GM19372 (cell line): Measurements from ENCODE around the gene MAP2K5.
A peak's percentile ranks its signal among the peaks of the same experiment; 100 is the strongest.

Source experiments
- ATAC-seq: cut with Tn5 transposase; IDR thresholded peaks from one replicate; pipeline ENCODE4 v1.9.1; 2021; ENCODE audit warnings: mild to moderate bottlenecking, low read depth, moderate library complexity; ENCODE audit not compliant: unreplicated experiment

The MAP2K5 gene

DNA sequence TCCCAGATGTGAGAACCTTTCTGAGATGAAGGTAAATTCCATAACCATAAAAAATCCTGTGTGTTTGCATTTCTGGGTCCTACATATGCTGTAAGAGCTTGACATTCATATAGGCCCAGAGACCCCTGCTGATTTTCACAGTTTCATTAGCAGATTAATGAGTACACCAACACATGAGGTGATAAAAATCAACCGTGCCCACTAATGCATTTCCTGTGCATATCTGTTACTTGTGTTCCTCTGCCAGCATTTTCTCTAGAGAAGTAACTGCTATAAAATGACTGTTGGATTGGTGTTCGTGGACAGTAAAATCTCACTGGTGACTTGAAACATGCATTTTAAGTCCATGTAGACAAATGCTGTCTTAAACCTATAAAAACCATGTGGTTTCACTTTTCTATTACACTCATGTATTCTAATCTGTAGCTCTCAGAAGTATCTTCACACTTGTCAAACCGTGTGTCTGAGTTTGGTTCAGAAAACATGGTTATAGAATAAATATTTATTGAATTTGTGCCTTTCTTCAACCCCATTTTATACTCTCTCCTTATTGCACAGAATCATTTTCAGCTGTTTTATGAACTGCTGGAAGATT is 14.6 kb downstream of the MAP2K5 start:
- no peak for ATAC-seq

DNA sequence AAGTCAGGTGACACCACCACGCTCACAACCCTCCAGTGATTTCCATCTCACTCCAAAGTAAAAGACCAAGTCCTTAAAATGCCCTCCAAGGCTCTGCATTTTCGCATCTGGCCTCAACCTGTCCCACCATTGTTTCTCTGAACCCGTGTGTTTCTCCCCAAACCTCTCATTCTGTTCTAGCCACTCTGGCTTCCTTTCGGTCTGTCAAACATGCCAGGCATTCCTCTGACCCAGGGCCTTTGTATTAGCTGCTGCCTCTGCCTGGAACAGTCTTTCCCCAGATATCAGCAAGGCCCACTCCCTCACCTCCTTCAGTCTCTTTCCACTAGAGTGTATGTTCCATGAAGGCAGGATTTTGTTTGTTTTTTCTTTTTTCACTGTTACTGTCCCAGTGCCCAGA is 16.0 kb downstream of the MAP2K5 start:
- no peak for ATAC-seq

DNA sequence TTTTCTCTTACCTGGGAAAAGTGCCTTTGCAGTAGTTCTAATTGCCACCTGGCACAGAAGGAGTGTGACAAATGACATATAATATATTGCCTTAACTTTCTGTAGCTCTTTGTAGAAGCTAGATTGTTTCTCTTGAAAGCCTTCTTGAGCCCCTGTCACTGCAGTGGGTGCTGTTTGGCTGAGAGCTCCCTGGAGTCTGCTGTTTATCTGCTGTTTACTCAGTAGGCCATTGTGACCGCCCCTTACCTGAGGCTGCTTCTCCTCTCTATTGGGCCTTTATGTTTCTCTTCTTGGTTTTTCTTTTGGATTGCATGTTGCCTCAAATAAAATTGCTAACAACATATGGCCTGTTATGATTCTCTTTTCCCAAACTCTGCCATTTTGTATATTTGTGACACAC is 16.7 kb downstream of the MAP2K5 start:
- ATAC-seq: no peak

DNA sequence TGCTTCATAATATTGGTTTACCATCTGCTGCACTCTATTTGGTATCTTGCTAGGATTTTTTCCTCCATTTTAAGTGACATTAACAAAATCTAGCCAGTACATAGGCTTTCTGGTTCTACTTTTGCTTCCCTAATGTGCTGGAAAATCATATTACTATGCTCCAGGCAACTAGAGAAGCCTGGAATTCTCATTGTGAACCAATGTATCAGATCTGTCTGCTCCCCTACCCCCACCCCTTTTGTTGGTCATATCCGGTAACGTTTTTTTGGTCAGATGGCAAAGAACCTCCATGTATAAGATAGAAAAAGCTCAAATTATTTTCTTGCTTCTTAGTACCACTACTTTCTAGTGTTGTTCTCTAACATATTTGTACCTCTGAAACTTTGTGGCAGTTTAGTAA is 17.1 kb downstream of the MAP2K5 start:
- no peak for ATAC-seq

DNA sequence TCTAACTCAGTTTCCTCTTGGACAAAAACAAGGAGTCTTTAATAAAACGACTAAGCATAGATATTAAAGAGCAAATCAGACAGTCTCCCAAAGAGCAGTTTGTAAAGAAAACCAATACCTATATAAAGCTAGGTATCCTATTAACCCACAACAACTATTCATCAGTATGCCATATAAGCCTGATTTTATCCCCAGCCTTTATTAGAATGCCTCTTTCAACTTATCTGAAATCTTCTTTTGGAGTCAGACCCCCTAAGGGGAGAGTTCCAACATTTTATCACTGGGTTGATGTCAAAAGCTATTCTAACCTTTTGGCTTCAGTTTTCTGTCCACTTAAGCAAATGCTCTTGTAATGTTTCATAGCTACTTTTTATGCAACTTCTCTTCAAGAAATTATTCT is 17.8 kb downstream of the MAP2K5 start:
- no peak for ATAC-seq

DNA sequence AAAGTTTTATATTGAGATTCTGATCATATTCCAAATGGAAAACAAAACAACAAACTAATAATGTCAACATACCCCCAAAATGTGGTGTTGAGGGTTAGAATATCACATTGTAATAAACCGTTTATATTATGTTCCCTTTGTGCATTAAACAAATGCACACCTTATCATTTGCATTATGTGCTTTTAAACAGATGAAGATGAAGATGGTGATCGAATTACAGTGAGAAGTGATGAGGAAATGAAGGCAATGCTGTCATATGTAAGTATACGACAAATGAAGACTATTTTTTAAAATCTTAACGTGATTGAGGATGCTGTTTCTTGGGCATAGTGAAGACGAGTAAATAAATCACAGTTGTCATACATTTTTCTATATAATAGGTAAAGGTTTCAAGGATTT is 20.6 kb downstream of the MAP2K5 start:
- ATAC-seq: no peak

DNA sequence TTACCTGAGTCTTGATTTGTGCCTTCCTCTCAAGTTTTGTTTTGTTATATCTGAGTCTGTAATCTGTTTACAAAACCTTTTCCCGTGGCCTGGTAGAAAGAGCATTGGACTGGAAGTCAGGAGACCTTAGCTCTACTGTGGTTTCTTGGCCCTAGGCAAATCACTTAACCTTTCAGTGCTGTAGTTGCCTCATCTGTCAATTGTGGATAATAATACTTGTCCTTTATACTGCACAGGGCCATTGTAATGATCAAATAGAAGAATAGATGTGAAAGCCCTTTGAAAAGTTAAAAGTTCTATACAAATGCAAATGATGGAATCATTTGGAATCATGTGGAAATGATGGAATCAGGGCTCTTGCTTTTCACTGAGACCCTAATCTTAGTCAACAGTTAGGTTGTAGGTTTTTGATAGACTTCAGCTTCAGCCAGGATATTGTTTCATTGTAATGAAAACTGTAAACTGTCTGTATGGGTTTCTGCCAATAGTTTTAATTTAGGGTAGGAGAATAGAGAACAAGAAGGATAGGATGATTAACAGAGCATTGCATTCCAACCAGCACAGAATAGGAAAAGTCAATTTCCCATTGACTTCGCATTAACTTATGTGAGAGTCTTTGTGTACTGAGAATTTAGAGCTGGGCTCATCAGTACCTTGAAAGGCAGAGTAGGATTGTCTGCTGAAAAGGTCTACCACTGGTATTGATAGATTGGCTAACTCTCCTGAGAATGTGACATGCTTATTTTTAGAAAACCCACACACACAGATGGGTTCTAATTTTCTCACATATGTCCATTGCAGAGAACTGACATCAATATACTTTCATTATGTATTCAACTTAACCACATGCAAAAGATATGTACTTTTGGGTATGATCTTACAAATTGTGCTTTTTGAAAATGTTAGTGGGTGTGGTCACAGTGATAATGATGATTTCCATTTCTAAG is 21.8 kb downstream of the MAP2K5 start:
- peak; percentile 85 for ATAC-seq

DNA sequence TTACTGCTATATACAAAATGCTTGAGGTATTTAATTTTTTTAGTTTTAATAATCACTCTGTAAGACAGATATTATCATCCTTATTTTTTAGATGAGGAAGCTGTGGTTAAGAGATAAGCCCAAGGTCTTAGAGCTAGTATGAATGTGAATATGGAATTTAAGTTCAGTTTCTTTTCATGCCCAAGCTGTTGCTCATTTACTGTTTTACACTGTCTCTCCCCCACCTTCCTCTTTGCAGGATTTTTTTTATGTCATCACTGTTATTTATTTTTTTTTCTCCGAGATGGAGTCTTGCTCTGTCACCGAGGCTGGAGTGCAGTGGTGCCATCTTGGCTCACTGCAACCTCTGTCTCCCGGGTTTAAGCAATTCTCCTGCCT is 22.5 kb downstream of the MAP2K5 start:
- peak; percentile 28 for ATAC-seq

DNA sequence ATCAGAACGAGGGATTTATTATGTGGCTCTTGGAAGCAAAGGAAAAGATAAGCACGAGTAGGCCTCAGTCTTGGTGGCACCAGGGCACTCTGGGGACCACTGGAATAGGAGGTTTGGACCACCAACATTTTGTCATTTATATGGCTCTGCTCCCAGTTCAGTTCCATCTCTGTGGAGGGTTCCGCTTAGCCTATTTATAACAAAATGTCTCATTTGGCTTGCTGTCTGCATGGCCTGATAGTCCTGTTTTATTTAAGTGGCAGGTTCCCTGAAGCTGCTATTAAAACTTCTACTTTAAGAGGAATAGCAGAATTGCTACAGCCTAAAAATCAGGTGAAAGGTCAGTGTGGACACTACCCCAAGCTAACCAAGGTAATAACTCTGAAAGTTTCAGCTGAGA is 27.2 kb downstream of the MAP2K5 start:
- no peak for ATAC-seq

DNA sequence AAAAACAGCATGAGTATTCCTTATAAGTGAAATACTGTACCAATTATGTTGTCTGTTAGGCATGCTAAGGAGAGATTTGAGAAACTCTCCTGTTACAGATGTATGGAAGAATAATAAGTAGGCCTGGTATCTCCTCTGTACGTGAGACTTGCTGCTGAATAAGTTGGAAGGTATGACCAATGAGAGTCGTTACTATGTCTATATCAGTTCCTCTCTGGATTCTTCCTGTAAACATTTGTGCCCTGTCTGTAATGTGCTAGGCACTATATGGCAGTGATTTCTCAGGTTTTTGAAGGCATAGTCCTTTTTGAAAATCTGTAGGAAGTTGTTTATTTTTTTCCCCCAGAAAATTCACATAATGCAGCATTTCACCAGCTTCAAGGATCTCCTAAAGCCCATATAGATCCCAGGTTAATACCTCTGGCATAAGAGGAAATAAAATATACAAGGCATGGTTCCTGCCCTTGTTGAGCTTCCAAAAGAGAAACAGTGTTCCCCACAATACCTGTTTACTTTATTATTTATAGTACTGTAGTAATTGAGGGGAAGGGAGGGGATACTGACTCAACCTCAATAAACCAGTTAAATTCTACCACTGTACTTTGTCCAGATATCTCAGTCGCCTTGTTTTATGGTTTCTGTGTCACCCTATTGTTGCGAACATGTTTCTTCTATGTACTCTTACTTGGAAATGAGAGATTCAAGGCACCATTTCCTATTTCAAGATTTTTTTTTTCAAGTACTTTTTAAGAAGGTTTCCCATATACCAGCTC is 28.6 kb downstream of the MAP2K5 start:
- no peak for ATAC-seq

DNA sequence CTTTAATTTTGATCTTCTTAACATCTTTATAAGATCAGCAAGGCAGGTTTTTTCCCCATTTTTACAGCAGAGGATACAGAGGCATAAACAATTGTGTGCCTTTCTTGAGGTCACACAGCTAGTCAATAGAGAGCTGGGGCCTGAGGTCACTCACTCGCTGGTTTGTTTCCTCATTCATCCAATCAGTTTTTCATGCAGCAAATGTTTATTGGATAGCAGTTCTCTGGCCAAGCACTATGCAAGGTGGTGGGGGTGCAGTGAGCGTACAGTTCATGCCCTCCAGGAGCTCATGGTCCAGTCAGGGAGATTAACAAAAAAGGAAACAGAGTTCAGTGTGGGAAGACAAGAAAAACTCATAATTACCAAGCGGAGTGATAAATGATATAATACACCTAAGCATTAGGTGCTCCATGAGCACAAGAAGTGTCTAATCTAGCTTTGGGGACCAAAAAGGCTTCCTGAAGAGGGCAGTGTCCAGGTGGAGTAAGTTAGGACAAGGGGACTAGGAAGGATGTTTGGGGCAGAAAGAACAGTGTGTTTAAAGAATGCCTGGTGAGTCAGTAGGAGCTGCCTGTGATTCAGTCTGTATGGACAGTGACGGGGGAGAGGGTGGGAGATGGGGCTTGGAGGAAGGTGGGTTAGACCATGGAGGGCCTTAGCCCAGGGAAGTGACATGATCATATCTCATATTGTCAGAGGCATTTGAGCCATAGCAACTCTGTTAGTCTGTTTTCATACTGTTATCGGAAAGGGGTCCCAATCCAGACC is 29.3 kb downstream of the MAP2K5 start:
- no peak for ATAC-seq

DNA sequence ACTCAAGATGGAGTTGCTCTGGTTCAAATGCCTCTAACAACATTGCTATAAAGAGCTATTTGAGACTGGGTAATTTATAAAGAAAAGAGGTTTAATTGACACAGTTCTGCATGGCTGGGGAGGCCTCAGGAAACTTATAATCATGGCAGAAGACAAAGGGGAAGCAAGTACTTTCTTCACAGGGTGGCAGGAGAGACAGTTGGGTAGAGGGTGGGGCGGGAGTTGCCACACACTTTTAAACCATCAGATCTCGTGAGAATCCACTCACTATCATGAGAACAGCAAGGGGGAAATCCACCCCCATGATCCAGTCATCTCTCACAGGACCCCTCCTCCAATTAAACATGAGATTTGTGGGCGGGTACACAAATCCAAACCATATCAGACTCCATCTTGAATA is 30.7 kb downstream of the MAP2K5 start:
- ATAC-seq: no peak

DNA sequence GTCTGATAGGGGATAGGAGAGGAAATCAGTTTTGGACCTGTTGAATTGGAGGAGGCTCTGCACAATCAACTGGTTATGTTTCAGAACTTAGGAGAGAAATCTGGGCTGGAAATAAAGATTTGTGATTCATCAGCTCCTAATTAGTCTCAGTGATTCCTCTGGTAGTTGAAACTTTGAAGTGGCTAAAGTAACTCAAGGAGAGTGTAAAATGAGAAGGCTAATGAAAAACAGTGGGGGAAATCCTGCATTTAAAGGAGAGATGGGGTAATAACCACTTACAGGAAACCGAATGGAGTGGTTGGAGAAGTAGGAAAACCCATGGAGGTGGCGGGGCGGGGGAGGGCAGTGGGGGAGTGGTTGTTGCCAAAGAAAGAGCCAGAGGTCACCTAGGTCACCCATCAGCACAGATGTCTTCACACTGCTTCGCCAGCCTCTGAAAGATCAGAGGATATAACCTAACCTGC is 32.6 kb downstream of the MAP2K5 start:
- no peak for ATAC-seq

DNA sequence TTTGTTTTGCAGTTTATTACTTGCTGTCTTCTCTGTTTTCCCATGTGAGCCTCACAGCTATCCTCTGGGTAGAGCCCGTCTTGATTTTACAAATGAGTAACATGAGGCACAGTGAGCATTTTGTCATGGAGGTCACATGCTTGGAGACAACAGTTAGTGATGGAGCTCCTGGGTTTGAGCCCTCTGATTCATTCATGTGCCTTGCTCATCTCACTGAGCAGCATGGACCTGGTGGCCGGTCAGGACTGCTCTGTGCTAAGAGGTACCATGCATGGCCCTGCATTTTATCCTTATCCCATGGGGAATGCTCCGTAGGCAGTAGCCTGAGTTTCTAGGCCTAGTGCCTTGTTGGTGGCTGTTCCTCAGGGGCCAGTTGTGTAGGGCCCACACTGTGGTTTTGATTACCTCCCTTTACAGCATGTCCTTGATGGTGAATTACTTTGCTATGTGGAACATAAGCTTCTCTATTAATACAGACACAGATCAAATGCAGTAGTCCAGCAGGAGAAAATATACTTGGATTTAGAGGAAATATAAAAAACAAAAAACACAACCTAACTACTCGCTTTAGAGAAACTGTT is 35.6 kb downstream of the MAP2K5 start:
- ATAC-seq: no peak

DNA sequence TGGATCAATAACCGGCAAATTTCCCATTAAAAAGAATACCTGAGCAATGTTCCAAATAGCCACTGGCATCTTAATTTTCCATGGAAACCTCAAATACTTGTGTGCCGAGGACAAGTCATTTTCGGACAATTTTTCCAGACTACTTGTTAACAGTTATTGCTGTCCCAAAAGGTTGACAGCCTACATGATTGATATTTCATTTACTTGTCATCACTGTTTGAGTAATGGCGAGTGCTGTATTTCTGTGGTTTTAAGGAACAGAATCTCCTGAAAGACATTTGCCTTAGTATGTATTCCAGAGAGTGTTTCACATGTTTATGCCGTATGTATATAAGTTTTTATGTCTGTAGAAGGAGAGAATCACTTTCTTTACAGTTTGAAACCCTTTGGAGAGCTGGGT is 36.7 kb downstream of the MAP2K5 start:
- ATAC-seq: no peak

DNA sequence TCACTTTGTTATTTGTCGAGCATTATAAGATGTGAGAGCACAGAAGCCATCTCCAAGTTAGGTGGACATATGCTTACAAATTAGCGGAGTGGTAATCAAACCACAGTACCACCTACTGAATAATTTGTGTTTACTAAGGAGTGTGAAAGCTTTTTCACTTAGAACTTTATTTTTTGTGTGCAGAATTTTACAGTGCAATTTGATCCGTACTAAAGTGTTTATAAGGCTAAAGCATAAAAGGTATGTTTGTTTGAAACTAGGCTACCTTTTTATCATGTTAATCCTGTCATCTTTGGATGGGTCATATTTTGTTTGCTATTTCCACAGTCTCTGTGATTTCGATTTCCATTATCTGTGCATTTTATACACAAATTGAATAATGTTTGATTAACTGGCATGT is 37.5 kb downstream of the MAP2K5 start:
- ATAC-seq: no peak

DNA sequence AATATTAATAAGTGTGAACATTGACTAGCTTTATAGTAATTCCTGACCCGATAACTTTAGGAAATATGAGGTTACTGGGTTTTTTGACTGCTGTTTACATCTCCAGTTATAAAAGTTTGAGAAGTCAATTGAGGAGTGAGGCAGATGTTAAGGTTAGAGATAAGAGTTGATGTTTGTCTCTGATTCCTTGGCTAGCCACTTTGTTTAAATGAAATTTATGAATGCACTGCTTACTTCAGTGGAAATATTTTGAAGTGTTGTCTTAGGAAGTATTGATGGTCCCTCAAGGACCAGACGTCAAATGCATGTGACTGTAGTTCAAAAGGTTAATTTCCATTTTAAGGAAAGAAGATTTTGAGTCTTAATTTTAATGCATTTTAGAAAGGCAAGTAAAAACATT is 41.7 kb downstream of the MAP2K5 start:
- no peak for ATAC-seq

DNA sequence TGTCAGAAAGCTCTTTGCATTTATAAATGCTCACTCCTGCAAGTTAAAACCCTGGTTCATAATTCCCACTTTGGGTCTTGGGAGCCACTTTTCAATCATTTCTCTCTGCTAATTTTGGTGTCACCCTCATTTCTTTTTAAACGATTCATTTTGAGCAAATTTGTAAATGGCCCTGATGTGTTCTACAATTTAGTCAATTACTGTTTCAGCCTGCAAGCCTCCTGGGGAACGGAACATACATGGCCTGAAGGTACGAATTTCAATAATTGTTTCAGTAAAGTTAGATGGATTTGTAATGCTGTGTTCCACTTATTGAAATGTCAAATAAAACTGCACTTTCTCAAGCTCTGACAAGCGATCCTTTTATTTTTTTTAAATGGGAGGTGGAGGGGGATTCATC is 43.2 kb downstream of the MAP2K5 start:
- no peak for ATAC-seq

DNA sequence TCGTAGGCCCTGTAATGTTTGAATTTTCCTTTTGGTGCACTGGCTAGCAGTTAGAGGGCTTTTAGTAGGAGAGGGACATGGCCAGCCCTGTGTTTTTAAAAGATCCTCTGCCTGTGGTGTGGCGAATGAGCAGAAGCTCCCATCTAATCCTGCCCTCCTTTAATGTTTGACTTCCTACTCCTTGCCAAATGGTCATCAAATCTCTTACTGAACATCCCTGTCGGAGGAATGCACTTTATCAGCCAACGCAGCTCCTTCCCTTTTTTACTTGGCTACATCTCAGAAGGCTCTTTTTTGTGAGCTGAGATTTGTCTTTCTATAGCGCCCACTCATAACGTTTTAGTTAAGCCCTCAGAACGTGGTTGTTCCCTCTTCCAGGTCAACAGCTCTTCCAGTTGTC is 44.8 kb downstream of the MAP2K5 start:
- no peak for ATAC-seq

DNA sequence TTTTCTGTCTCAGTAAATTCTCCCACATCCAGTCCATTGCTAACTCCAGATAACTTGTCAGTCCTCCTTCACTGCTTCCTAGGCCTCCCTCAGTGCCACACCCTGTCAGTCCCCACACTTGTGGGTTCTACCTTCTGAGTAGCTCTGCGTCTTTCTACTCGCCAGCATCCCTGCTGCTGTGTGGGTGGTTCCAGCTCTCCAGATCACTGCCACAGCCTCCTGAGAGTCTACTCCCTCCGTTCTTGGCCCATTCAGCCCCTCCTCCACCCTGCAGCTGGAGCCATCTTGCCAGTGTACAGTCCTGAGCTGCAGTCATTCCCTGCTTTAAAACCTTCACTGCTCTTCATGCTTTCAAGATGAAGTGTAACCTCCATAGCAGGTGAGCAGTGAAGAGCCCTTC is 45.3 kb downstream of the MAP2K5 start:
- ATAC-seq: no peak
